ENCODE results near the gene MACROD2. TPM values are rescaled to one million over a fixed set of nuclear protein-coding genes. Genes with fewer than 3 reads are reported as not detected.

The MACROD2 gene
- total and polyA plus RNA-seq, 2 of the 4 experiments (the other 2 are of a cell fraction), result not detected

- H3K4me2 ChIP-seq (ENCODE audit: low read depth, low read length), result no peak overlapping the region
- no peak overlapping the region for H4K8ac ChIP-seq (ENCODE audit: low read depth in 2 of 2, low read length in 2 of 2)
- H3K18ac ChIP-seq (ENCODE audit: low read depth, low read length), result no peak overlapping the region
- no peak overlapping the region for H2AK9ac ChIP-seq (replicated peaks; ENCODE audit: low read depth, low read length, poor library complexity)
- H3K4me1 ChIP-seq (ENCODE audit: control insufficient read depth, insufficient read depth, low read length), result no peaks in the 10 kb centered on the region
- no peak overlapping the region for H3K4ac ChIP-seq (ENCODE audit: low read depth, low read length)
- TF ChIP-seq CEBPB (IDR thresholded peaks at IDR 0.05; ENCODE audit: low read depth, low read length), result no peak
- no peak for TF ChIP-seq BHLHE40 (IDR thresholded peaks at IDR 0.05; ENCODE audit: low read depth, low read length)
- TF ChIP-seq CTCF (conservative IDR thresholded peaks at IDR 0.05; ENCODE audit: low read depth, low read length), result no peak
- TF ChIP-seq RCOR1 (IDR thresholded peaks at IDR 0.05; ENCODE audit: insufficient replicate concordance, low read length), result no peak
- no peak for TF ChIP-seq MXI1 (IDR thresholded peaks at IDR 0.05; ENCODE audit: borderline replicate concordance, low read depth, low read length)
- no peak for TF ChIP-seq SMC3 (IDR thresholded peaks at IDR 0.05; ENCODE audit: low read depth, low read length)
- no peak for TF ChIP-seq CHD1 (IDR thresholded peaks at IDR 0.05; ENCODE audit: low read depth, low read length)
- no peak for TF ChIP-seq RFX5 (IDR thresholded peaks at IDR 0.05; ENCODE audit: low read depth, low read length)
- no peak for TF ChIP-seq ELK1 (IDR thresholded peaks at IDR 0.05; ENCODE audit: borderline replicate concordance, low read depth, low read length)
- no peak for TF ChIP-seq RAD21 (IDR thresholded peaks at IDR 0.05; ENCODE audit: low read length)
- no peak for TF ChIP-seq MAZ (IDR thresholded peaks at IDR 0.05; ENCODE audit: borderline replicate concordance, low read depth, low read length)
- no peak for TF ChIP-seq MAFK (IDR thresholded peaks at IDR 0.05; ENCODE audit: low read depth, low read length)
- TF ChIP-seq FOS (IDR thresholded peaks at IDR 0.05; ENCODE audit: low read depth, low read length), result no peak
- TF ChIP-seq POLR2A (IDR thresholded peaks at IDR 0.05; ENCODE audit: low read depth, low read length), result no peak
- no peak for TF ChIP-seq USF2 (IDR thresholded peaks at IDR 0.05; ENCODE audit: low read depth, low read length)
- TF ChIP-seq NFE2L2 (IDR thresholded peaks at IDR 0.05; ENCODE audit: low read depth, low read length), result no peak
- H3K9me3 ChIP-seq (ENCODE audit: control insufficient read depth, insufficient read depth, low read length), result no peaks in the 10 kb centered on the region
- no peak overlapping the region for H3K4me3 ChIP-seq (ENCODE audit: insufficient read depth, low read depth, low read length)
- no peak overlapping the region for H3K27ac ChIP-seq (ENCODE audit: insufficient read depth, low read length)
- no peak overlapping the region for H2BK5ac ChIP-seq (ENCODE audit: low read depth, low read length, poor library complexity, severe bottlenecking)
- H3K36me3 ChIP-seq (ENCODE audit: control insufficient read depth, insufficient read depth, low read length), result no peaks in the 10 kb centered on the region
- H2BK15ac ChIP-seq (ENCODE audit: low read depth, low read length), result no peak overlapping the region
- no peak overlapping the region for H3K9ac ChIP-seq (ENCODE audit: low read depth, low read length)
- H2BK20ac ChIP-seq (ENCODE audit: low read depth, low read length), result no peak overlapping the region
- no peak overlapping the region for H2AFZ ChIP-seq (replicated peaks; ENCODE audit: low read length, poor library complexity)
- no CpG with 5 or more reads among the region's 3 CpGs for WGBS, 2 experiments (ENCODE audit: extremely low coverage in 2 of 2, insufficient read length in 1 of 2)
- ATAC-seq (ENCODE audit: low read depth) (no peak), DNase-seq (no peak)
- no peak overlapping the region for H3K56ac ChIP-seq (ENCODE audit: extremely low read depth, insufficient read depth, low read length)
- no peaks in the 10 kb centered on the region for H4K20me1 ChIP-seq (ENCODE audit: insufficient read depth, low read length)
- intact Hi-C loops (cut with micrococcal nuclease), result no loop called here
- H4K91ac ChIP-seq (ENCODE audit: insufficient read depth, low read depth, low read length), result no peak overlapping the region
- H3K23ac ChIP-seq (ENCODE audit: low read depth, low read length), result no peak overlapping the region
- H4K5ac ChIP-seq (ENCODE audit: low read depth, low read length), result no peak overlapping the region
- H3K14ac ChIP-seq (replicated peaks; ENCODE audit: low read depth, low read length), result no peak overlapping the region
- H3K79me1 ChIP-seq (ENCODE audit: low read depth in 1 of 2, low read length in 2 of 2), result no peaks in the 10 kb centered on the region
- no peaks in the 10 kb centered on the region for H3K27me3 ChIP-seq (ENCODE audit: control insufficient read depth, insufficient read depth, low read length)
- POLR2A ChIA-PET (ENCODE audit: unreplicated experiment), result no interaction called here
- no peaks in the 10 kb centered on the region for H3K9me1 ChIP-seq (ENCODE audit: insufficient read depth, low read length)
- no TSS peak for BruUV-seq (replicated peaks)
- CTCF ChIA-PET, result no interaction called here
- H2AK5ac ChIP-seq (ENCODE audit: low read depth, low read length), result no peak overlapping the region
- dilution Hi-C loops (cut with HindIII; ENCODE audit: low sequenced_read_pairs, unreplicated experiment), result no loop called here
- no peak overlapping the region for H2BK120ac ChIP-seq (ENCODE audit: low read depth, low read length)
- in situ Hi-C loops (cut with MboI; ENCODE audit: low sequenced_read_pairs), result no loop called here
Observed at GRCh38 chr20:14865169-14865568, 869.9 kb downstream of the MACROD2 start.

All from IMR-90 (cell line).